ENCODE results near the gene BCKDHB.

BCKDHB gene

GRCh38 chr6:80223743-80224212, 117.3 kb downstream of the BCKDHB start:
- TF ChIP-seq REST (IDR thresholded peaks at IDR 0.05; ENCODE audit: low read depth) (no peak), RAD21 (IDR thresholded peaks at IDR 0.05; ENCODE audit: low read depth) (no peak), EGR1 (IDR thresholded peaks at IDR 0.05) (no peak), ZBTB7A (IDR thresholded peaks at IDR 0.05; ENCODE audit: low read depth) (no peak), MAX (IDR thresholded peaks at IDR 0.05) (no peak), CEBPB (IDR thresholded peaks at IDR 0.05) (no peak), CREB1 (IDR thresholded peaks at IDR 0.05; ENCODE audit: low read depth) (no peak), TCF12 (IDR thresholded peaks at IDR 0.05; ENCODE audit: low read depth) (no peak), YY1 (IDR thresholded peaks at IDR 0.05; ENCODE audit: low read depth) (no peak), EP300 (IDR thresholded peaks at IDR 0.05; ENCODE audit: borderline replicate concordance) (no peak), FOXM1 (IDR thresholded peaks at IDR 0.05; ENCODE audit: borderline replicate concordance, low read depth) (no peak), USF1 (IDR thresholded peaks at IDR 0.05) (no peak)

GRCh38 chr6:80226151-80226550, 119.7 kb downstream of the BCKDHB start:
- no peak for TF ChIP-seq YY1 (IDR thresholded peaks at IDR 0.05; ENCODE audit: low read depth)
- TF ChIP-seq USF1 (IDR thresholded peaks at IDR 0.05): no peak
- no peak for TF ChIP-seq NFIC (IDR thresholded peaks at IDR 0.05)
- TF ChIP-seq REST (IDR thresholded peaks at IDR 0.05; ENCODE audit: low read depth): no peak
- no peak for TF ChIP-seq TEAD4 (IDR thresholded peaks at IDR 0.05)
- TF ChIP-seq TCF12 (IDR thresholded peaks at IDR 0.05; ENCODE audit: low read depth): no peak
- TF ChIP-seq EP300 (IDR thresholded peaks at IDR 0.05; ENCODE audit: borderline replicate concordance): no peak
- TF ChIP-seq ZBTB7A (IDR thresholded peaks at IDR 0.05; ENCODE audit: low read depth): no peak
- TF ChIP-seq RAD21 (IDR thresholded peaks at IDR 0.05; ENCODE audit: low read depth): no peak
- TF ChIP-seq CEBPB (IDR thresholded peaks at IDR 0.05): no peak
- no peak for TF ChIP-seq CREB1 (IDR thresholded peaks at IDR 0.05; ENCODE audit: low read depth)
- no peak for TF ChIP-seq FOXM1 (IDR thresholded peaks at IDR 0.05; ENCODE audit: borderline replicate concordance, low read depth)
- no peak for TF ChIP-seq TAF1 (IDR thresholded peaks at IDR 0.05; ENCODE audit: low read depth)
- TF ChIP-seq EGR1 (IDR thresholded peaks at IDR 0.05): no peak
- TF ChIP-seq MAX (IDR thresholded peaks at IDR 0.05): no peak

- TF ChIP-seq REST (IDR thresholded peaks at IDR 0.05; ENCODE audit: low read depth): no peak
- no peak for TF ChIP-seq EP300 (IDR thresholded peaks at IDR 0.05; ENCODE audit: borderline replicate concordance)
- TF ChIP-seq YY1 (IDR thresholded peaks at IDR 0.05; ENCODE audit: low read depth): no peak
- TF ChIP-seq RAD21 (IDR thresholded peaks at IDR 0.05; ENCODE audit: low read depth): no peak
- TF ChIP-seq CEBPB (IDR thresholded peaks at IDR 0.05): no peak
- no peak for TF ChIP-seq CREB1 (IDR thresholded peaks at IDR 0.05; ENCODE audit: low read depth)
Measured at GRCh38 chr6:80226699-80227098, 120.2 kb downstream of the BCKDHB start.

GRCh38 chr6:80227545-80228105, 121.2 kb downstream of the BCKDHB start:
- no peak for TF ChIP-seq CREB1 (IDR thresholded peaks at IDR 0.05; ENCODE audit: low read depth)

- TF ChIP-seq YY1 (IDR thresholded peaks at IDR 0.05; ENCODE audit: low read depth) (no peak), TCF12 (IDR thresholded peaks at IDR 0.05; ENCODE audit: low read depth) (no peak), TEAD4 (IDR thresholded peaks at IDR 0.05) (no peak), TAF1 (IDR thresholded peaks at IDR 0.05; ENCODE audit: low read depth) (no peak), EP300 (IDR thresholded peaks at IDR 0.05; ENCODE audit: borderline replicate concordance) (no peak), CREB1 (IDR thresholded peaks at IDR 0.05; ENCODE audit: low read depth) (no peak), EGR1 (IDR thresholded peaks at IDR 0.05) (no peak), REST (IDR thresholded peaks at IDR 0.05; ENCODE audit: low read depth) (no peak), NFIC (IDR thresholded peaks at IDR 0.05) (no peak)
Measured at GRCh38 chr6:80233262-80233661, 126.8 kb downstream of the BCKDHB start.

Measured in Ishikawa (cell line).